ENCODE data around the gene KIAA0232.

KIAA0232 gene

DNA sequence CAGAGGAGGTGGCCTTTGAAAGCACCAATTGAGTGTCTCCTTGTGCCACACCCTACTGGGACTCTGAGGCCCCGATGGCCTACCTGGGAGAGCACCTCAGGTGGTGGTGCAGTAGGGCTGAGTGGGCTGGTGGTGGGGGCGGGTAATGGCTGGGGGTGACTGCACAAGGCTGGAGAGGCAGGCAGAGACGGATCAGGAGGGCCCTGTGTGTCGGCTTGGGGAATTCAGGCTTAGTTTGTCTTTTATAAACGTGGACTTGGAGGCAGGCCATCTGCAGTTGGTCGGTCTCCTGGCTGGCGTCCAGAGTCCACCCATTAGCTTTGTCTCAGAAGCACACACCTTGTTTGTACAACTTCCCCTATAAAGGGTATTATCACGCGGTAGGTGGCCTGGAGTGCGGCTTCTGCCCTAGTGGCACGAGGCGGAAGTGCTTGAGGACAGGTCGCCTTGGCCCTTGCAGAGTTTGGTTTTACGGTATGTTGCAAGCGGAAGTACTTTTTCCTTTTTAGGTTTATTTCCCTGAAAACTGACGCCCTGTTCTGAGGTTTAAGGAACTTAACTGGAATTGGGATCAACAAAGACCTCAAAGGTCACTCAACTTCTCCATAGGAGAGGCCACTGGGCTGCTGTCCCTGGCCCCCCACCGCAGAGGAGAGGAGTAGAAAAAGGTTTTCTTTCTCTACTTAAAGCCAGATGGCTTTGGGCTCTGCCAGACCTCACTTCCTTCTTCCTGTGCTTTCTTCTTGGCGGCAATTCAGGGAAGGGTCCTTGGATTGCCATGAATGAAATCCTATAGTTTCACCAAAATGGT, 135.1 kb downstream of the KIAA0232 start:
- H3K27me3 ChIP-seq (ENCODE audit: control insufficient read depth, insufficient read depth, low read length): no peaks in the 10 kb centered on the region
- peaks cover 4% of the 10 kb centered on the region for H3K4me1 ChIP-seq (ENCODE audit: control insufficient read depth, insufficient read depth, low read length)
- no peaks in the 10 kb centered on the region for H3K9me3 ChIP-seq (replicated peaks; ENCODE audit: low read length)
- H3K36me3 ChIP-seq (ENCODE audit: insufficient read depth, low read length): no peaks in the 10 kb centered on the region
- no peak overlapping the region for H3K4me3 ChIP-seq (ENCODE audit: low read length)
- H3K9ac ChIP-seq (ENCODE audit: low read depth, low read length): no peak overlapping the region
- H3K4me2 ChIP-seq (ENCODE audit: low read length): no peak overlapping the region

DNA sequence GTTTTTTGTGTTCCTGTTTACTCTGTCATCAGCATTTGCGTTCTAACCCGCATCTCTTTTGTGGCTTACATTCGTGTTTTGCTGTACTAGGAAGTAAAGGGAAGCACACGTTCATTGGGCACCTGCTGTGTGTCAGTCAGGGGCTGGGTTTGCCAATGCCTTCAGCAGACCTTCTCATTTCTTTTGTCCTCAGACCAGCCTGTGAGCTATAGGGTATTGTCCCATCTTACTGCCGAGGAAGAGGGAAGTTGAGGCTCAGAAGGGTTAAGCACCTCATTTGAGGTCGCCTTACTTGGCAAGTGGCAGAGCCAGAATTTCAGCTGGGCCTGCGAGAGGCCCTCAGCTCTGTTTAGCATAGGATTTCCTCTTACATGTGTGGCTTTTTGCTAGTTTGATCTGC, 135.8 kb downstream of the KIAA0232 start:
- H3K9ac ChIP-seq (ENCODE audit: low read depth, low read length): no peak overlapping the region
- H3K4me3 ChIP-seq (ENCODE audit: low read length): no peak overlapping the region
- H3K9me3 ChIP-seq (replicated peaks; ENCODE audit: low read length): no peaks in the 10 kb centered on the region
- no peaks in the 10 kb centered on the region for H3K36me3 ChIP-seq (ENCODE audit: insufficient read depth, low read length)
- no peak overlapping the region for H3K4me2 ChIP-seq (ENCODE audit: low read length)
- H3K4me1 ChIP-seq (ENCODE audit: control insufficient read depth, insufficient read depth, low read length): peaks cover 4% of the 10 kb centered on the region
- H3K27me3 ChIP-seq (ENCODE audit: control insufficient read depth, insufficient read depth, low read length): no peaks in the 10 kb centered on the region

DNA sequence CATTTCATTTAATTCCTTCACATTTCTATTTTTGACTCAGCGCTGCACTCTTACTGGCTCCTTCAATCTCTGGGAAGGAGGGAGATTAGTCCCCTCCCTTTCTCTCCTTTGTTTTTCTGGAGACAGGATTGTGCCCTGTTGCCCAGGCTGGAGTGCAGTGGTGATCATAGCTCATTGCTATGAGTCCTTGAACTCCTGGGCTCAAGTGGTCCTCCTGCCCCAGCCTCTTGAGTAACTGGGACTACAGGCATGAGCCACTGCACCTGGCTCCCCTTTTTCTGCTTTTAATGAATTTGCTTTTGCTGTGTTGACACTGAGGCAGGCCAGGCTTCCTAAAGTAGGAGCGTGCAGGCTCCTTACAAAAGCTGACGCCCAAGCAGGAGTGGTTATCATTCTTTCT, 137.6 kb downstream of the KIAA0232 start:
- no peak overlapping the region for H3K9ac ChIP-seq (ENCODE audit: low read depth, low read length)
- no peak overlapping the region for H3K4me2 ChIP-seq (ENCODE audit: low read length)
- H3K27me3 ChIP-seq (ENCODE audit: control insufficient read depth, insufficient read depth, low read length): no peaks in the 10 kb centered on the region
- H3K9me3 ChIP-seq (replicated peaks; ENCODE audit: low read length): no peaks in the 10 kb centered on the region
- no peak overlapping the region for H3K4me3 ChIP-seq (ENCODE audit: low read length)
- no peaks in the 10 kb centered on the region for H3K36me3 ChIP-seq (ENCODE audit: insufficient read depth, low read length)
- peaks cover 4% of the 10 kb centered on the region for H3K4me1 ChIP-seq (ENCODE audit: control insufficient read depth, insufficient read depth, low read length)

DNA sequence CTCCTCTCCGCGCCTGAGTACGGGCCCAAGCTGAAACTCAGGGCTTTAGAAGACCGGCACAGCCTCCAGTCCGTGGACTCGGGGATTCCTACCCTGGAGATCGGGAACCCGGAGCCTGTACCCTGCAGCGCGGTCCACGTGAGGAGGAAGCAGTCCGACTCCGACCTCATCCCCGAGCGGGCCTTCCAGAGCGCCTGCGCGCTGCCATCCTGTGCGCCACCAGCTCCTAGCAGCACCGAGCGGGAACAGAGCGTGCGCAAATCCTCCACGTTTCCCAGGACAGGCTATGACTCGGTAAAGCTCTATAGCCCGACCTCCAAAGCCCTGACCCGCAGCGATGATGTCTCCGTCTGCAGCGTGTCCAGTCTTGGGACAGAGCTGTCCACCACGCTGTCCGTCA, 141.0 kb downstream of the KIAA0232 start:
- no peak overlapping the region for H3K4me2 ChIP-seq (ENCODE audit: low read length)
- no peak overlapping the region for H3K4me3 ChIP-seq (ENCODE audit: low read length)
- no peaks in the 10 kb centered on the region for H3K36me3 ChIP-seq (ENCODE audit: insufficient read depth, low read length)
- H3K27me3 ChIP-seq (ENCODE audit: control insufficient read depth, insufficient read depth, low read length): no peaks in the 10 kb centered on the region
- H3K9me3 ChIP-seq (replicated peaks; ENCODE audit: low read length): no peaks in the 10 kb centered on the region
- no peak overlapping the region for H3K9ac ChIP-seq (ENCODE audit: low read depth, low read length)
- no peaks in the 10 kb centered on the region for H3K4me1 ChIP-seq (ENCODE audit: control insufficient read depth, insufficient read depth, low read length)

DNA sequence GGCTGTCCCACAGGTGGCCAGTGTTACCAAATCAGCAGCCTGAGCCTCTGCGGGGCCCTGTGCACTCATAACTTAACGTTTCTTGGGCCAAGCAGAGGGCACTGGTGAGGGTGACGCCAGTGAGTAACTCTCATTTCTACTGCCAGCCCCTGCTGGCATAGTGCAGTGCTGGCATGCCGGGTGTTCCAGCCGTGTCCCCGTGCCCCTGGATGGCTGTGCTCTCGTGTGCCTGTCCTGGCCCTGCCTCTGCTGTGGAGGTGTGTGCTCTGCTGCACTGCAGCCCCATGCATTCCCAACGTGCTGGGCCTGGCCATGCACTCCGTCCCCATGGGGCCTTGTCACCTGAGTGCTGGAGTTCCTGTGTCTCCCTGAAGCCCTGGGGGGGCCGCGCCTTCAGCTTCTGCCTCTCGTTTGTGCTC, 141.8 kb downstream of the KIAA0232 start:
- H3K9me3 ChIP-seq (replicated peaks; ENCODE audit: low read length): no peaks in the 10 kb centered on the region
- no peak overlapping the region for H3K4me2 ChIP-seq (ENCODE audit: low read length)
- no peaks in the 10 kb centered on the region for H3K4me1 ChIP-seq (ENCODE audit: control insufficient read depth, insufficient read depth, low read length)
- no peak overlapping the region for H3K4me3 ChIP-seq (ENCODE audit: low read length)
- H3K27me3 ChIP-seq (ENCODE audit: control insufficient read depth, insufficient read depth, low read length): no peaks in the 10 kb centered on the region
- no peaks in the 10 kb centered on the region for H3K36me3 ChIP-seq (ENCODE audit: insufficient read depth, low read length)
- no peak overlapping the region for H3K9ac ChIP-seq (ENCODE audit: low read depth, low read length)

DNA sequence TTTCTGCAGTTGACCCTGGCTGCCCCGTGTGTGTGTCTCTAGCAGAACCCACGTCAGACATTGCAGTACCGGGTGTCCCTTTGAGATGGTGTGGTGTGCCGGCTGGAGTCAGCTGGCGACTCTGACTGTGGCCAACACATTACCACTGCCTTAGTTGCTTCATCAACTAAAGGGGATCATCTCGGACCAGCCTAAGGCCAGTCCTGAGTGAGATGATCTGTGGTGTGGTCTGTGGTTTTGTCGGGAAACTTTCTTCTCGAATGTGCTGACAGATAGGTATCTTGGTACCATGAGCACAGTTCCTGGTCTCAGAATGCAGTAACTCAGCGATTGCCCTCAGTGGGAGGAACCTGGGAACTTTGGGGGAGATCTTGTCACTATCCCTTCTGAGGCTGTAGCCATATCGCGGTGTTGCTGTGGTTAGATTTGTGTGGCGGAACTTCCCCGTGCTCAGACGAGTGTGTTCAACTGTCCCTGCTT, 142.9 kb downstream of the KIAA0232 start:
- H3K4me1 ChIP-seq (ENCODE audit: control insufficient read depth, insufficient read depth, low read length): no peaks in the 10 kb centered on the region
- H3K9ac ChIP-seq (ENCODE audit: low read depth, low read length): no peak overlapping the region
- no peak overlapping the region for H3K4me3 ChIP-seq (ENCODE audit: low read length)

DNA sequence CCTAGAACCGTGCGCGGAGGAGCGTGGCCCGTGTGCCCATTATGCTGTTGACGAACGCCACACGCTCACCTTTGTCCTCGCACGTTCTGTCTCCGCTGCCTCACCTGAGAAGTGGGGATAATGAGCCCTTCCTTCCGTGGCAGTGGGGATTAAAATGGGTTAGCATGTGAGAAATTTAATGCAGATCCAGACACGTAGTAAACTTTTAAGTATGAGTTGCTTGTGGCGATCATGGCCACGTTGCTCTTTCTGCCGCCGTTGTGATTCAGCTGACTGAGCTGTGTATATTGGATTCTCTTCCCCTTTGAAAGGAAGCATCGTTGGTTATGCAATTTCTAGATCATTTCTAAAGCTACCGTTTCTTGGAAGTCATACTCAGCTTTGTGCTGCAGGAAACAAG, 143.6 kb downstream of the KIAA0232 start:
- H3K9me3 ChIP-seq (replicated peaks; ENCODE audit: low read length): no peaks in the 10 kb centered on the region
- no peak overlapping the region for H3K4me2 ChIP-seq (ENCODE audit: low read length)
- no peak overlapping the region for H3K4me3 ChIP-seq (ENCODE audit: low read length)
- no peaks in the 10 kb centered on the region for H3K27me3 ChIP-seq (ENCODE audit: control insufficient read depth, insufficient read depth, low read length)
- no peaks in the 10 kb centered on the region for H3K4me1 ChIP-seq (ENCODE audit: control insufficient read depth, insufficient read depth, low read length)
- no peak overlapping the region for H3K9ac ChIP-seq (ENCODE audit: low read depth, low read length)
- no peaks in the 10 kb centered on the region for H3K36me3 ChIP-seq (ENCODE audit: insufficient read depth, low read length)

More for the DNA sequence above, 142.9 kb downstream of the KIAA0232 start:
- no peaks in the 10 kb centered on the region for H3K27me3 ChIP-seq (ENCODE audit: control insufficient read depth, insufficient read depth, low read length)
- H3K36me3 ChIP-seq (ENCODE audit: insufficient read depth, low read length): no peaks in the 10 kb centered on the region
- no peaks in the 10 kb centered on the region for H3K9me3 ChIP-seq (replicated peaks; ENCODE audit: low read length)
- H3K4me2 ChIP-seq (ENCODE audit: low read length): no peak overlapping the region

DNA sequence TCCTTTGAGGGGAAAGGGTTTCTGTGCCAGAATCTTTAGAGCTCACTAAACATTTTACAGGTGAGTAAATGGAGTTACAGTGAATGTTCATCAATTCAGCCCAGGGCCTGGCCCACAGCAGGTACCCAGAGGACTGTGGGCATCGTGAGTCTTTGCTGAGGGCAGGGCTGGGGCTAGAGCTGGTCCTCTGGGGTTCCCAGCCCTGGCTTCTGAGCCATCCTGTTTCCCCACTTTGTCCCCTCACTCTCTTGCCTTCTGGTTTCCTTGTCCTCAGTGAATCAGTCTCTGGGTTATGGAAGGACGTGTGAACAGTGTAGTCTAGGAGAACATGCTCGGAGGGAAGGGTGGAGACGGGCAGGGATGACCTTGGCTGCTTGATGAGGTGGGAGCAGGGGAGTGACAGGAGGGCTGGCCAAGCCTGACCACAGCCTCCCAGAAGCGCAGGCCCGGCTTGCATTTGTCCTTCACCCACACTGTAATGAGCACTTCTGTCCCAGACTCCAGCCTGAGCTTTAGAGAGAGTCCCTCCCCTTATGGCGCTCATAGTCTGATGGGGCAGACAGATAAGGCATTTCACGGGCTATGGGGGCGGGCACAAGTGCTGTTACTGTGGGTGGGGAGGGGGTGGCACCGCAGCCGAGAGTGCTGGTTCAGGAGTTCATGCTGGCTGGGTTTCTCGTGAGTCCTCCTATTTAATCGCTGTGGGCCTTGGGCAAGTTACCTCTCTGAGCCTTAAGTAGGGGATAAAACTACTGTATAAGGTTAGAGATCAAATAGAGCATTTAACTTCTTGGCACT, 144.4 kb downstream of the KIAA0232 start:
- Histone ChIP-seq H3K27me3 (ENCODE audit: control insufficient read depth, insufficient read depth, low read length) (no peaks in the 10 kb centered on the region), H3K9me3 (replicated peaks; ENCODE audit: low read length) (no peaks in the 10 kb centered on the region), H3K4me2 (ENCODE audit: low read length) (no peak overlapping the region), H3K4me3 (ENCODE audit: low read length) (no peak overlapping the region), H3K36me3 (ENCODE audit: insufficient read depth, low read length) (no peaks in the 10 kb centered on the region), H3K4me1 (ENCODE audit: control insufficient read depth, insufficient read depth, low read length) (no peaks in the 10 kb centered on the region), H3K9ac (ENCODE audit: low read depth, low read length) (no peak overlapping the region)

DNA sequence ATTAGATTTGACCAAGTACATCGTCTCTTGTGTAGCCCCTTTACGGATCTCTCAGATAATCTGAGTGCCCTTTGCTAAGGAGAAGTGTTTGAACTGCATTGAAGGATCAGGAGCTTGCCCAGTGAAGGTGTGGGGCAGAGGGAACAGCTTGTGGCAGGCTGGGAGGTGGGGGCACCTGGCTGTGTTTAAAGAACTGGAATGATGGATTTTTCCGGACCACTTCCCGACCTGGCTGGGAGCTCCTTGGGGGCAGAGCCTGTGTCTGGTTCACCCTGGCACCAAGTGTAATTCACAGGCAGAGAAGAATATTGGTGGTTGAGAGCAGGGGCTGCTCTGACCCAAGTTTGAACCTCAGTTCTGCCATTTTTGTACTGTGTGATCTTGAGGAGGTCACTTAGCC, 145.6 kb downstream of the KIAA0232 start:
- Histone ChIP-seq H3K36me3 (ENCODE audit: insufficient read depth, low read length) (no peaks in the 10 kb centered on the region), H3K4me1 (ENCODE audit: control insufficient read depth, insufficient read depth, low read length) (no peaks in the 10 kb centered on the region), H3K4me3 (ENCODE audit: low read length) (no peak overlapping the region), H3K9ac (ENCODE audit: low read depth, low read length) (no peak overlapping the region), H3K27me3 (ENCODE audit: control insufficient read depth, insufficient read depth, low read length) (no peaks in the 10 kb centered on the region), H3K4me2 (ENCODE audit: low read length) (no peak overlapping the region), H3K9me3 (replicated peaks; ENCODE audit: low read length) (no peaks in the 10 kb centered on the region)

DNA sequence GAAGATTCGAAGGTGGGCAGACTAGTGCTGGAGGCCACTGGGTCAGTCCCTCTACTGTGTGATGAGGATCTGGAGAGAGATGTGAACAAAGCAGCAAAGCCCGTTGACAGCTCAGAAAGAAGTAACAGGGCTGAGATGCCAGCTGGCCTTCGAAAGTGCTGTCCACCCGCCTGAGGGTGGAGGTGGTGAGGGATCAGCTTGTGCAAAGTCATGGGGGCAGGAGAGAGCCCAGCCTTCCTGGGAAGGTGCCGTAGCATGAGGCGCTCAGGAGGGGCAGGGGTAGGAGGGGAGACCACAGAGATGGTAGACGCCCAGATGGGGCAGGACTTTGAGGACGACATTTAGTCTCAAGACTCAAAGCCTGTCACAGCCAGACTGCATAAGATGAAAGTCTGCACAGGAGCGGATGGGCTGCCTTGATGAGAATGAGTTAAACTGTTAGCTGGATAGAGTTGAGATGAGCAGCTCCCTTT, 146.8 kb downstream of the KIAA0232 start:
- no peak overlapping the region for H3K4me2 ChIP-seq (ENCODE audit: low read length)
- no peaks in the 10 kb centered on the region for H3K4me1 ChIP-seq (ENCODE audit: control insufficient read depth, insufficient read depth, low read length)
- H3K9ac ChIP-seq (ENCODE audit: low read depth, low read length): no peak overlapping the region
- H3K36me3 ChIP-seq (ENCODE audit: insufficient read depth, low read length): no peaks in the 10 kb centered on the region
- no peaks in the 10 kb centered on the region for H3K9me3 ChIP-seq (replicated peaks; ENCODE audit: low read length)
- H3K27me3 ChIP-seq (ENCODE audit: control insufficient read depth, insufficient read depth, low read length): no peaks in the 10 kb centered on the region
- H3K4me3 ChIP-seq (ENCODE audit: low read length): no peak overlapping the region

DNA sequence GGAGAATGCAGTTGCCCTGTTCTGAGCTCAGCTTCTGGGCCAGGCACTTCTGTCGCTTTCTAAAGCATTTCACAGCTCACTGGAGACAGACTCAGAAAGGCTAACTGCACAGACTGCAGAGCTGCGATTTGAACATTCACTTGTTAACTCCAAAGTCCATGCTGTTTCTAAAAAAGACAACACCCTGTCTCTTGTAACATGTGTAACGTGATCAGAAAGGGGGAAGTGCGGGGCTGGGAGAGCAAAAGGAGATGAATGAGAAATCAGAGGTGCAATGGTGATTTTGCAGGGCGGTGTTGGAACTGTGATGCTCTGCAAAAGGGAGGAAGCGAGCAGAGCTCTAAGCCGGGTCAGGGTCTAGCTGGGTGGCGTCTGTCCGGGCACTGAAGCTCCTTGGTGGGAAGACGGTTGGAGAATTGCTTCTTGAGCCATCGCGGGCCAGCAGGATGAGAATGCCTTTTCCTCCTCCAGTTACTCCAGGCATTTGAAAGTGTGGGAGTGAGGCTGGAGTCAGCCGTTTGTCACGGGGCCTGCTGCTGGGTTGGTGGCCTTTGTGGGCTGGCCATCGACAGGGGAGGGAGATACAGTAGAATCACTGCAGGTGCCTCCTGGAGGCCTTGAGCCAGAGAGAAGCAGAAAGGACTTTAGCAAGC, 147.4 kb downstream of the KIAA0232 start:
- Histone ChIP-seq H3K9ac (ENCODE audit: low read depth, low read length) (no peak overlapping the region), H3K4me2 (ENCODE audit: low read length) (no peak overlapping the region), H3K4me3 (ENCODE audit: low read length) (no peak overlapping the region), H3K27me3 (ENCODE audit: control insufficient read depth, insufficient read depth, low read length) (no peaks in the 10 kb centered on the region), H3K36me3 (ENCODE audit: insufficient read depth, low read length) (no peaks in the 10 kb centered on the region), H3K4me1 (ENCODE audit: control insufficient read depth, insufficient read depth, low read length) (no peaks in the 10 kb centered on the region), H3K9me3 (replicated peaks; ENCODE audit: low read length) (no peaks in the 10 kb centered on the region)
